Activated CD8-positive, alpha-beta memory T cell treated with anti-CD3 and anti-CD28 coated beads for 48 hours (primary cell): ENCODE results near the gene LZTS2.

Experiments
- DNase-seq, 3 experiments: peaks; one replicate each; pipeline ENCODE4 v3.0.0-alpha.2; 2020; ENCODE audit warnings: low read depth in 2 of 3, low spot score in 2 of 3

LZTS2 gene

GRCh38 chr10:101013365-101013825 is 13.8 kb downstream of the LZTS2 start:
- no peak for DNase-seq

- DNase-seq = peak in 2 of 3 experiments; percentile 71 to 77
Measured at GRCh38 chr10:101014230-101014884, 14.7 kb downstream of the LZTS2 start.

- no peak for DNase-seq
Measured at GRCh38 chr10:101014966-101015581, 15.5 kb downstream of the LZTS2 start.

GRCh38 chr10:101015582-101015973 is 16.0 kb downstream of the LZTS2 start:
- no peak for DNase-seq

- no peak for DNase-seq
Measured at GRCh38 chr10:101016814-101017213, 17.2 kb downstream of the LZTS2 start.

GRCh38 chr10:101018118-101018599 is 18.6 kb downstream of the LZTS2 start:
- DNase-seq = no peak

- peak in 2 of 3 experiments; percentile 60 to 68 for DNase-seq
Measured at GRCh38 chr10:101018600-101019439, 19.2 kb downstream of the LZTS2 start.

- DNase-seq = no peak
Measured at GRCh38 chr10:101019440-101019703, 19.8 kb downstream of the LZTS2 start.

GRCh38 chr10:101020427-101021075 is 20.9 kb downstream of the LZTS2 start:
- no peak for DNase-seq

- DNase-seq = no peak
Measured at GRCh38 chr10:101021239-101021638, 21.6 kb downstream of the LZTS2 start.

GRCh38 chr10:101021692-101022251 is 22.2 kb downstream of the LZTS2 start:
- DNase-seq = no peak

- no peak for DNase-seq
Measured at GRCh38 chr10:101022967-101023705, 23.5 kb downstream of the LZTS2 start.

GRCh38 chr10:101027106-101027720 is 27.6 kb downstream of the LZTS2 start:
- DNase-seq = no peak

- DNase-seq = no peak
Measured at GRCh38 chr10:101028446-101029337, 29.1 kb downstream of the LZTS2 start.

GRCh38 chr10:101029520-101030295 is 30.1 kb downstream of the LZTS2 start:
- no peak for DNase-seq

- DNase-seq = no peak
Measured at GRCh38 chr10:101030496-101031127, 31.0 kb downstream of the LZTS2 start.

- DNase-seq = peak; percentile 89 to 96 (median 93)
Measured at GRCh38 chr10:101031128-101031795, 31.7 kb downstream of the LZTS2 start, which contains the start of the genes PDZD7 and SFXN3. TSS of gene PDZD7 (minus strand) at chr10:101031129. CDS start at chr10:101030219, 910 bp downstream. TSS of gene SFXN3 (plus strand) at chr10:101031234. CDS start at chr10:101034695, 3,461 bp downstream.
